Right lobe of liver (tissue), 6 donors: ENCODE data around the gene MRPS34. TPM values are rescaled to one million over a fixed set of nuclear protein-coding genes. Genes with fewer than 3 reads are reported as not detected.

ENCODE experiments used
- ATAC-seq, 4 donors: fragments of 200-7000 bp; cut with Tn5 transposase; one replicate each; pipeline ENCODE4 v1.9.1; 2020; ENCODE audit warnings: mild to moderate bottlenecking in 4 of 4, moderate library complexity in 4 of 4
- DNase-seq, 3 donors: peaks; one replicate each; pipeline ENCODE4 v3.0.0-alpha.2; 2020
- H3K27ac ChIP-seq, 3 donors: fragments of 200-600 bp; one replicate each; pipeline ENCODE4 v1.8.0; 2022
- H3K27me3 ChIP-seq, 2 donors: fragments of 200-600 bp; one replicate each; pipeline ENCODE4 v1.8.0; 2022
- H3K36me3 ChIP-seq, 4 donors: fragments of 200-600 bp; sonication (generic) in 1 of 4; one replicate each; pipeline versions ENCODE4 v1.5.1 to v1.8.0; 2017 to 2022; ENCODE audit warnings: control low read depth in 1 of 4
- H3K4me1 ChIP-seq, 4 donors: fragments of 200-600 bp; sonication (generic) in 1 of 4; one replicate each; pipeline versions ENCODE4 v1.5.1 to v1.8.0; 2017 to 2022; ENCODE audit warnings: control low read depth in 1 of 4
- H3K4me3 ChIP-seq, 3 donors: fragments of 200-600 bp; one replicate each; pipeline ENCODE4 v1.8.0; 2022
- H3K9me3 ChIP-seq, 4 donors: fragments of 200-600 bp; sonication (generic) in 1 of 4; one replicate each; pipeline versions ENCODE4 v1.5.1 to v1.8.0; 2017 to 2022; ENCODE audit warnings: control low read depth in 1 of 4
- CTCF ChIP-seq, 4 donors: fragments of 200-600 bp in 3 of 4; fragments of 450-650 bp in 1 of 4; IDR thresholded peaks; one replicate each; pipeline versions ENCODE4 v1.5.1 to v1.8.0; 2016 to 2022; ENCODE audit warnings: antibody characterized with exemption in 4 of 4, mild to moderate bottlenecking in 2 of 4
- POLR2A ChIP-seq: fragments of 450-650 bp; IDR thresholded peaks from one replicate; pipeline ENCODE4 v1.6.1; 2017; ENCODE audit warnings: antibody characterized with exemption, mild to moderate bottlenecking
- WGBS: methylation state at CpG from one replicate; pipeline ENCODE4 v1.1.6; 2018; ENCODE audit warnings: low coverage, low lambda C conversion rate; ENCODE audit not compliant: insufficient coverage; ENCODE audit errors: missing lambda C conversion rate; 5-methylcytosine and 5-hydroxymethylcytosine counted together
- intact Hi-C, 2 donors: fragments of 100-400 bp; cut with DNase I; formaldehyde crosslinking; loops; one replicate each; pipeline versions ENCODE4 v1.11.2 to v1.14.1; 2022
- total RNA-seq, 6 experiments: library from RNA; depleted of rRNA in 2 of 6; stranded (reverse); fragments of >200 nt in 2 of 6; fragmentation: NEBNext Ultra II Directional in 3 of 6; extraction: Animal tissue kit (Norgen Biotek cat#: 25700) in 3 of 6; gene quantifications; one replicate each; pipeline versions ENCODE4 v1.1.0 to v1.2.4, GENCODE V29; 2016 to 2023
- donor health status: DM: no; HTN: yes; CAD: no.
- donor health status: DM: no; HTN: no; CAD: no.
- donor health status: DM: no; HTN: no; CAD: no.
- donor health status: DM: no; HTN: yes; CAD: no.
- donor health status: DM: no; HTN: yes; CAD: no.

Gene MRPS34
- total RNA-seq, 6 experiments from 2014 or later = 42.5 to 90.5 (median 52.9) TPM

DNA sequence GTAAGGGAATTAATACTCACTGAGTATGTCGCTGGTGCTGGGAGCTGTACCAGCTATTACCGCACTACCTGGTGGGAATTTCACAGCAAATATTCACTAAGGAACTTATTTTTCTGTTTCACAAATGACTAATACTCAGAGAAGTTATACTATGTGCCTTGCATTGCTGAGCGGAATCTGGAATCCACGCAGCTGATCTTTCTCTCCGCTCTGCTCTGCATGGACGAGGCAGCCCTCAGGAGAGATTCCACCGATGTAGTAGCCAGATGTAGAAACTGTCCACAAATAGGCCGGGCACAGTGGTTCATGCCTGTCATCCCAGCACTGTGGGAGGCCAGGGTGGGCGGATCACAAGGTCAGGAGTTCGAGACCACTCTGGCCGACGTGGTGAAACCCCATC is 18.7 kb downstream of the MRPS34 start:
- no peaks in the 10 kb centered on the region for H3K4me1 ChIP-seq

GRCh38 chr16:1752853-1753252 is 20.1 kb downstream of the MRPS34 start:
- DNase-seq (no peak), ATAC-seq (no peak)
- Histone ChIP-seq H3K4me1 (no peaks in the 10 kb centered on the region), H3K4me3 (no peak overlapping the region), H3K27me3 (no peaks in the 10 kb centered on the region), H3K9me3 (no peaks in the 10 kb centered on the region), H3K27ac (no peak overlapping the region), H3K36me3 (peaks cover 0 to 34% (median 12%) of the 10 kb centered on the region in 4 donors)
- TF ChIP-seq POLR2A (no peak), CTCF (IDR thresholded peaks at IDR 0.05) (no peak)
- intact Hi-C loops = no loop called here
- WGBS = 95% methylated on average over 6 of the region's 14 CpGs

More for the DNA sequence above, 18.7 kb downstream of the MRPS34 start:
- H3K36me3 ChIP-seq = peaks cover 0 to 21% (median 5%) of the 10 kb centered on the region in 4 donors
- TF ChIP-seq POLR2A (no peak), CTCF (IDR thresholded peaks at IDR 0.05) (no peak)
- no peak overlapping the region for H3K27ac ChIP-seq
- DNase-seq (no peak), ATAC-seq (no peak)
- no peak overlapping the region for H3K4me3 ChIP-seq
- no peaks in the 10 kb centered on the region for H3K9me3 ChIP-seq
- intact Hi-C loops = no loop called here
- WGBS = 92% methylated on average over 6 of the region's 12 CpGs
- H3K27me3 ChIP-seq = no peaks in the 10 kb centered on the region

DNA sequence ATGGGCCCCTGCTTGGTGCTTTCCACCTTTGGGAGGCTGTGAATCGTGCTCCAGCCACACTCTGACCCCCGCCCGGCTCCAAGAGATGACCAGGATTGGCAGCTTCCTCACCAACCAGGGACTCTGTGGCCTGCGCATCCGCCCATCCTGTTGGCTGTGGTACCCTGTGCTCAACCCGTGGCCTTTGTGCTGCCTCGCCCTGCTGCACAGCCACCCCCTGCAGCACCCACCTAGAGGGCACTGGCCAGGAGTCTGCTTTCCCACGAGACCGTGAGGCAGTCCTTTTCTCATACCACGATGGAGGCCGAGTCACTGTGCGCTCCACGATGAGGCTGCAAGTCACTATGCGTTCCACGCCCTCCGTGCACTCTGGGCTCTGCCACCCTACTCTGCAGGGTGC is 21.0 kb downstream of the MRPS34 start:
- no peaks in the 10 kb centered on the region for H3K27me3 ChIP-seq
- H3K4me3 ChIP-seq = no peak overlapping the region
- no CpG with 5 or more reads among the region's 16 CpGs for WGBS
- H3K4me1 ChIP-seq = no peaks in the 10 kb centered on the region
- H3K36me3 ChIP-seq = peaks cover 0 to 39% (median 13%) of the 10 kb centered on the region in 4 donors
- intact Hi-C loops = no loop called here
- no peak for TF ChIP-seq CTCF (IDR thresholded peaks at IDR 0.05)
- no peak for TF ChIP-seq POLR2A
- H3K9me3 ChIP-seq = no peaks in the 10 kb centered on the region
- H3K27ac ChIP-seq = no peak overlapping the region
- DNase-seq (no peak), ATAC-seq (no peak)

DNA sequence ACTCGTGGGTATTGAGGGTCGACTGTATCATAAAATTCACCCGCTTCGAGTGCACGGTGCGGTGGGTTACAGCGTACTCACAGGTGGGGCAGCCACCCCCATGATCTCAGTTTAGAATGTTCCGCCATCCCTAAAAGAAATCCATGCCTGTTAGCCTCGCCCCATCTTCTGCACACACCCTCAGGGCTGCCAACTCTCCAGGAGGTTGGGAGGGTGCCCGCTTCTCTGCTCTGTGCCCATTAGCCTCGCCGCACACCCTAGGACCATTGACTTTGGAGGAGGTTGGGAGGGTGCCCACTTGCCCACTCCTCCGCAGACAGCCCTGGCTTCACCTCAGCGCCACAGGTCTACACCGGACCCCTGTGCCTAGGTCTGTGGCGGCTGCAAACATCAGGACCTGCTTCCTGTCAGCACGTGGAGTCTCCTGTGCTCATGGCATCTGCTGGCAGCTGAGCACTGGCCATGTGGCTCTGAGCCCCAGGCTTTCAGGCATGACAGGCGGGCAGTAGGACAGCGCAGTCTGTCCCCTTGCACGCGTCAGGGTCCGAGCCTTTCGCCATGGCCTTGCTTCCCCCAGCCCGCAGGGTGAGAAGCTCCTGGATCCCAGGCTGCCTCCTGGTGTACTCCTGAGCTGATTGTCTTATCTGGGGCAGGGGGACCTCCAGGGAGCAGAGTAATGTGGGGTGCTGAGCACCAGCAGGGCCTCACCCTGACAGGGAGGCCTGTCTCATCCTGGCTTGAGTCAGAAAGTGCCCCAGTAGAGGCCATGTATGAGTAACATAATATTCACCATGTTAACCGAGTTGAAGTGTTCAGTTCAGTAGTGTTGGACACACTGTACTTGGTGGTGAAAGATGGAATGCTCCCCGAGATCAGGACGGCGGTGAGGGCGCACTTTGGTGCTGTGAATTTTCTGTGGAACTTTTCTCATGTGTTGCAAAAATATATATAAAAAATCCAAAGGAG is 23.5 kb downstream of the MRPS34 start:
- Histone ChIP-seq H3K27me3 (no peaks in the 10 kb centered on the region), H3K4me3 (no peak overlapping the region), H3K9me3 (no peaks in the 10 kb centered on the region), H3K27ac (no peak overlapping the region), H3K36me3 (peaks cover 0 to 38% (median 14%) of the 10 kb centered on the region in 4 donors), H3K4me1 (no peaks in the 10 kb centered on the region)
- DNase-seq (peak in 2 of 3 donors; percentile 8 to 42), ATAC-seq (no peak)
- TF ChIP-seq CTCF (IDR thresholded peaks at IDR 0.05) = no peak
- no peak for TF ChIP-seq POLR2A
- intact Hi-C loops = no loop called here
- 94% methylated on average over 17 of the region's 29 CpGs for WGBS
